ENCODE results near the gene NEK2. TPM values are rescaled to one million over a fixed set of nuclear protein-coding genes. Genes with fewer than 3 reads are reported as not detected.
"Not testable (repeated sequence)": the region's sequence is repeated elsewhere in the genome, so short reads cannot be mapped to it uniquely, and the experiment has no call there.

NEK2 gene
- polyA plus RNA-seq, 4 donors, result 17.8 to 21.1 (median 19.1) TPM

DNA sequence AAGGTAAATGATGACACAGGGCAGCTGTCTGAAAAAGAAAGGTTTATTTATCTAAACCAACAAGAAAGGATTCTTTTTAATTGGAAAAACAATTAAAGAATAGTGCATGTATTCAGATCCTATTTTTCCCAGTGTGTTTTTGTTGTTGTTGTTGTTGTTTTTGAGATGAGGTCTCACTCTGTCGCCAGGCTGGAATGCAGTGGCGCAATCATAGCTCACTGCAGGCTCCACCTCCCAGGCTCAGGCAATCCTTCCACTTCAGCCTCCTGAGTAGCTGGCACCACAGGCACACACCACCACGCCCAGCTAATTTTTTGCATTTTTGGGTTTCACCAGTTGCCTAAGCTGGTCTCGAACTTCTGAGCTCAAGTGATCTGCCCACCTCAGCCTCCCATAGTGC is 22.1 kb downstream of the NEK2 start:
- no peak for DNase-seq (ENCODE audit: low read depth in 4 of 4, low spot score in 3 of 4)

DNA sequence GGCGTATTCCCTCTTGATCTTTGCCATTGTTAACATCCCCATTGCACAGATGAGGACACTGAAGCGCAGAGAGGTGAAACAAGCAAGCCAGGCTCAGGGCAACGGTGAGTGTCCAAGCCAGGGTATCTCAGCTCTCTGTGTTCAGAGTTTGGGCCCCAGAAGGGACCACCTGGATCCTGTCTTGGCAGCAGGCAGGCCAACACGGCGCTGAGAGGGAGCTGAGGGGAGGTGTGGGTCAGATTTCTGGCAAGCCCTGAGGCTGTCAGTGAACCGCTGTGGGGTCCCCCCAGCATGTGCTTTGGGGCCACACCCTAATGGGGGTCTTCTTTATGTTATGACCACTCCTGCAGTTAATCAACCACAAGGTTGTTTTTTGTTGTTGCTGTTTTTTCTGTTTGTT is 23.1 kb downstream of the NEK2 start:
- no peak for DNase-seq (ENCODE audit: low read depth in 4 of 4, low spot score in 3 of 4)

DNA sequence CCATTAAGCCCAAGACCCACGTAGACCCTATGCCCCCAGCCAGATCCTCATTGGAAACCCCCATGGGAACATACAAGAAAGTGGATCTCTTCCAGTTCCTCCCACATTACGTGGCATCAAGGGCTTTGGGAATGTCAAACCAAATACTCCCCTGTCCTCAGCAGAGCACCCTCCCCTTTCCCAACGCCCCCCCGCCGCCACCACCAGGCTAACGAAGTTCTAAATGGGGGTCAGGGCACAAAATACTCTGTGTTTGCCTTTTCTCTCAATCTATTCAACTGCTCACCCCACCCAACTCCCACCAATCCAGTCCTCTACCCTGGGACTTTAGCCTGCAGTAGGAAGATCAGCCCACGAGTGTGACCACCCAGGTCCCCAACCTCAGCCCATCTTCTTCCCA is 24.5 kb downstream of the NEK2 start:
- no peak for DNase-seq (ENCODE audit: low read depth in 4 of 4, low spot score in 3 of 4)

DNA sequence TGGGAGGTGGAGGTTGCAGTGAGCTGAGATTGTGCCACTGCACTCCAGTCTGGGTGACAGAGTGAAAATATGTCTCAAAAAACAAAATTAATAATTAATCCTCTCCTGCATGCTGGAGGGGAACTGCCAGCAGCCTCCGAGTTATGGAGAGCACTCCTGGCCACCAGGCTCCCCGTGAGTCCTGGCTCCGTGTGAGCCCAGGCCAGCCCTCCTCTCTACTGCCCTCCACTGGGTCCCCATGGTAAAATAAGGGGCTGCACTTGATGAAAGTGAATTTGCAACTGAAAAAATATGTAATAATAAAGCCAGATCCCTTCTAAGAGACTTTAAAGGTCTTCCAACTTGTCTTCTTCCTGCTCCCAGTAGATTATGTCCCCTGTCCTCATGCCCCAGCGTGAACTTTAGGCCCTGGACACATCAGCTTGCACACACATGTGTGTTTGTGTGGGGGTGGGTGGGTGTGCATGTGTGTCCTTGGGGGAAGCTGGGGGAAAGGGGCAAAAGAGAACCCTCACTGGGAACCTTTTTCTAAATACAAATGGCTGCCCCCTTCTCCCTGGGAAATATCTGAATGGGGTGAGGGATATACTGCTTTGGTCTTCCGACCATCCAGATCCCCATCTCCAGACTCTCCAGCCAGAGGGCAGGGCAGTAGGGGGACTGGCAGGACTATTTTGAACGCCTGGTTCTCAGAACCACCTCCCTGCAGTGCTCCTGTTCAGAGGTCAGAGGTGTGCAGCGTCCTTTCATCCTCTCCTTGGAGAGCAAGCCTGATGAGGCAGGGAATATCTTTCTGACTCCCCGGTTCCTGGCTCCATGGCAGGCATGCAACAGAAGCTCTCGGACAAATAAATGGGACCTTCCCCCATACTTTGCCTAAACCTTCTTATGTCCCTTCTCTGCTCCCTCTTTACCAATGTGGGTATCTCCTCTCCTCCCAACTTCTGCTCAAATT is 26.2 kb downstream of the NEK2 start:
- DNase-seq (ENCODE audit: low read depth in 4 of 4, low spot score in 3 of 4), result no peak

DNA sequence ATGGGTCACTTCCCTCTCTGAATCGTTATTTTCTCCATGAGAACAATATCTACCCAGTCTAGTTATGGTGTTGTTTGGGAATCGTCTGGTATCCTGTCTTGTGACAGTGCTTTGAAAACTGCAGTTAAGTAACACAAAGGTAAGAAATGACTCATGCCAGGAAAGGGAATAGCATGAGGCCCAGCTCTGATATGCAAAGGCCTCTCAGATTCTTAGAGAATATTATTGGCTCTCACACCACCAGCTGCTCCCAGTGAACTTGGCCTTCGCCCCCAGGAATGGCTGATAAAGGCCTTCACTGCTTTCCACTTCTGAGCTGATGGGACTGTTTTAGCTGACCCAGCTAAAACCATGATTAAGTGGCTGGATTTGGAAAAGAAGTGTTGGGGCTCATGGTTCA is 27.1 kb downstream of the NEK2 start:
- no peak for DNase-seq (ENCODE audit: low read depth in 4 of 4, low spot score in 3 of 4)

DNA sequence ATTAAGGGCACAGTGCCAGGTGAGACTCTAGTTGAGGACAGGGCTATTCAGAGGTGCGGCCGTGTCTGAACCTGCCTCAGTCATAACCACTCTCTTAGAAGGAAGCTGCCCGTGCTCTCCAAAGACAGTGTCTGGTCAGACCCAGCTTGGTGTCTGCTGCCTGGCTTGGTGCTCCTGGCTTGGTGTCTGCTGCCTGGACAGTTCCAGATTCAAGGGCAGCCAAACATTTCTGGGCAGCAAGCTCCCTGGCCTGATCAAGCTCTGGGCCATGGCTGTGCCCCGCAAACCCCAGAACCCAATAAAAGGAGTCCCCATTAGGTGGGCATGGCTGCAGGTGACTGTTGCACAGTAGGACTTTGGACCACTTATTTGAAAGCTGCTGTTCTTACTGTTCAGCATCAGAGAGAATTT is 27.7 kb downstream of the NEK2 start:
- no peak for DNase-seq (ENCODE audit: low read depth in 4 of 4, low spot score in 3 of 4)

DNA sequence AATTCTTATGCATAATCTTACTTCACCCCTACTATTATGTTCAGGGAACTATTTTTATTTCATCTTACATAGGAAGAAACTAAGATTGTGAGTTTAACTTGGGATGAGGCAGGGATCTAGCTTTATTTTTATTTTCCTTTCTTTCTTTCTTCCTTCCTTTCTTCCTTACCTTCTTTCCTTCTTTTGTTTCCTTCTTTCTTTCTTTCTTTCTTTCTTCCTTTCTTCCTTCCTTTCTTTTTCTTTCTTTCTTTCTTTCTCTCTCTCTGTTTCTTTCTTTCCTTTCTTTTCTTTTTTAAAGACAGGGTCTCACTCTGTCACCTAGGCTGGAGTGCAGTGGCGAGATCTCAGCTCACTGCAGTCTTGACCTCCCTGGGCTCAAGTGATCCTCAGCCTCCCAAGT is 28.9 kb downstream of the NEK2 start:
- no peak for DNase-seq (ENCODE audit: low read depth in 4 of 4, low spot score in 3 of 4)

DNA sequence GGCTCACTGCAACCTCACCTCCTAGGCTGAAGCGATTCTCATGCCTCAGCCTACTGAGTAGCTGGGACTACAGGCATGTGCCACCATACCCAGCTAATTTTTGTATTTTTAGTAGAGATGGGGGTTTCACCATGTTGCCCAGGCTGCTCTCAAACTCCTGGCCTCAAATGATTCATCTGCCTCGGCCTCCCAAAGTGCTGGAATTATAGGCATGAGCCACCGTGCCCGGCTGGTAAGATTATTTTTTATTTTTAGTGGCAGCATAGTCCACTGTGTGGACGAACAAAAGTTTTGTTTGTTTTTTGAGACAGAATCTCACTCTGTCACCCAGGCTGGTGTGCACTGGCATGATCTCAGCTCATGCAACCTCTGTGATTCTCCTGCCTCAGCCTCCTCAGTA is 29.8 kb downstream of the NEK2 start:
- not testable (repeated sequence) for DNase-seq (ENCODE audit: low read depth in 4 of 4, low spot score in 3 of 4)

DNA sequence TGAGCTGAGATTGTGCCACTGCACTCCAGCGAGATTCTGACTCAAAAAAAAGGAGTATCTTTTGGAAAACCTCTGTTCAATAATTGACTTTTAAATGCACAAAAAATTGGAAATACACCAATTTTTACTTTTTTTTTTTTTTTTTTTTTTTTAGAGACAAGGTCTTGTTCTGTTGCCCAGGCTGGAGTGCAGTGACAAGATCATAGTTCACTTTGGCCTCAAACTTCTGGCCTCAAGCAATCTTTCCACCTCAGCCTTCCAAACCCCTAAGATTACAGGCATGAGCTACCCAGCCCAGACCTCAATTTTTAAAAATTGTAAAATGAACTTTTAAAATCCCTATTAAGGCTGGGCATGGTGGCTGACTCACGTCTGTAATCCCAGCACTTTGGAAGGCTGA is 30.8 kb downstream of the NEK2 start:
- DNase-seq (ENCODE audit: low read depth in 4 of 4, low spot score in 3 of 4), result no peak

DNA sequence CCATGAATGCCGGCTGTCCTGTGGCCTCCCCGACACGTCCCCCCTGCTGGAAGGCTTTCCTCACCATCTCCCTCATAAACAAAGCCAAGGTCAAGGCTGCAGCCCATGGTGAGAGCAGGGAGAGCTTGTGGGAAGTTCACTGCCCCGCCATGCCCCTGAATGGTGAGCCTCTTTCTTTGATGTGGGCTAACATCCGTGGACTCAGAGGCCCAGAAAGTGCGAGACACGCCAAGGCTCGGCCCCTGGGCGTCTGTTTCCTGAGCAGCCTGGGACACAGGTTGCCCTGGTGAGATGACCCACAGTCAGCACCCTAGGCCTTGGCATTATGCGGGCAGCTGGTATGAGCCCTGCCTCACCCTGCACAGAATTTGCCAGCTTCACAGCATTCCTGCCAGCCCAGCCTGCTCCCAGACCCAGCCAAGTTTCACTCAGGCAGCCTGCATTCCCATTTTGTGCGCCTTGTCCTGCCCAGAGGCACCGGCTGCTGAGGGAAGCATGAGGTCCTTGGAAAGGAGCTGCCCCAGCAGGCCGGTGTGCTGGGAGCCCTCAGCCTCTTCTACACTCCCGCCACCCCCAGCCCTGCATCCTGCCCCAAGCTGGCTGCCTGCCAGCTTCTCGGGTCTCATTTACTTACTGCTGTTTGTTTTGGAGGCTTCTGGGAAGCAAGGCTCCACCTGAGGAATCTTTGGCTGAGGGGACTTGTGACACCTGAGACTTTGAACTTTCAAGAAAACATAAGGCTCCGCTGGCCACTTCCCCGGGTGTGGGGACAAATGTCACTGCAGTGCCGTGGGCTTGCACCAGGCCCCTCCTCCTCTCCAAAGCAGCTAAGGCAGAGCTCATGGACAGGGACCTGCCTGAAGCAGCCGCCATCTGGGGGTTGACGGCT is 31.9 kb downstream of the NEK2 start:
- peak; percentile 48 to 75 (median 60) for DNase-seq (ENCODE audit: low read depth in 4 of 4, low spot score in 3 of 4)

DNA sequence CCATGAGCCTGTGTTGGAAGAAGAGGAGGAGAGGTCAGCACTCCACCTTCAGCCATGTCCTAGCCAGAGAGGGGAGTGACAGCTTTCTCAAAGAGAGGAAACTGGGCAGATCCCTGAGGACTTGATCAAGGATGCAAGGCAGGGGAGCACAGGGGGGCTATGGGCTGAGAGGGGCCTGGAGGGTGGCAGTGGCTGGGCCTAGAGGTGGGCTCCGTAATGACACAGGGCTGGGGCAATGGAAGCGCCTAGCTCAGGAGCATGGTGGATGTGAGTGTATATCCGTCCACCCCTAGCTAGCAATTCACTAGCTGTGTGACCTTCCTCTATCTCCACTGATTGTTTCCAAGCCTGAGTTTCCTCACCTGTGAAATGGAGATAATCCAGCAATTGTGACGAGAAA is 32.6 kb downstream of the NEK2 start:
- no peak for DNase-seq (ENCODE audit: low read depth in 4 of 4, low spot score in 3 of 4)

DNA sequence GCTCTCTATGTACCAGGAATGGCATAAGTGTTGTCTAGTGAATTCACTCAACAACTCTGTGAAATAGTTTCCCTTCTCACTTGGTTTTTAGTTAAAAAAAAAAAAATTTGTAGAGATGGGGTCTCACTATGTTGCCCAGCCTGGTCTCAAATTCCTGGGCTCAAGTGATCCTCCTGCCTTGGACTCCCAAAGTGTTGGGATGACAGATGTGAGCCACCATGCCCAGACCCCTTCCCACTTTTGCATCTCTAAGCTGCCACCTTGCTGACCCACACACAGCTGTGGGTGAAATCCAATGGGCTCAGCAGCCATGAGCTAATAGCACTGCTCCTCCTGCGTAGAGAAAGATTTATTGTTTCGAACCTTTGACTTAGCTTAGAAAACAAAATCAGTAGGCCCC is 33.5 kb downstream of the NEK2 start:
- no peak for DNase-seq (ENCODE audit: low read depth in 4 of 4, low spot score in 3 of 4)

DNA sequence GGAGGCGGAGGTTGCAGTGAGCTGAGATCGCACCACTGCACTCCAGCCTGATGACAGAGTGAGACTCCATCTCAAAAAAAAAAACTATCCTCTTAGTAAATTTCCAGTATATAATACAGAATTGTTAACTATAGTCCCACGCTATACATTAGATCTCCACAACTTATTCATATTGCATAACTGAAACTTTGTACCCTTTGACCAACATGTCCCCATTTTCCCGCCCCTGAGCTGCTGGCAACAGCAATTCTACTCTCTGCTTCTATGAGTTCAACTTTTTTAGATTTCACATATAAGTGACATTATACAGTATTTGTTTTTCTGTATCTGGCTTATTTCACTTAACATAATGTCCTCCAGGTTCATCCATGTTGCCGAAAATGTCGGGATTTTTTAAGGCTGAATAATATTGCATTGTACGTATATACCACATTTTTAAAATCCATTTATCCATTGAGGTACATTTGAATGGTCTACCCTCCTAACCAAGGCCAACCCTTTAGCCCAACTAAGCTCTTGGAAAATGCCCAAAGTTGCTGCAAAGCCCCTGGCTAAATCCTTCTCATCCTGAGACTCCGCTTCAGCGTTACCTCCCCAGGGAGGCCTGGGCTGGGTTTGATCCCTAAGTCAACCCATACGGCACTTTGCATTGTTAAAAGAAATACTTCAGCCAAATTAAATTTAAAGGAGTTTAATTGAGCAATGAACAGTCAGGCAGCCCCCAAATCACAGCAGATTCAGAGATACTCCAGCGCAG is 34.2 kb downstream of the NEK2 start:
- DNase-seq (ENCODE audit: low read depth in 4 of 4, low spot score in 3 of 4), result no peak

DNA sequence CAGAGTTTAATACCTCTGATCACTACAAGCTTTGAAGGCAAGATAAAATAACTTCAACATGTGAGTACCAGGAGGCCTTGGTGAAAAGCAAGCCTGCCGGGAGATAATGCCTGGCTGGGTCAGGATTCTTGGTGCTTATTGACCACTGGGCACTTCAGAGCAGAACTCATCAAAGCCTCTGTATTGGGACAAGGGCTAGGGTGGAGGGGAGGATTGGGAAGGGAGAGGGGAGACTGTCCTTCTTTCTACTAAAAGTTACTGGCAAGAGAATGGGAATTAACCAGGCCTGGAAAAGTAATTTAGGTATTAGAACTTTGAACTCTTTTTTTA is 35.2 kb downstream of the NEK2 start:
- DNase-seq (ENCODE audit: low read depth in 4 of 4, low spot score in 3 of 4), result no peak

DNA sequence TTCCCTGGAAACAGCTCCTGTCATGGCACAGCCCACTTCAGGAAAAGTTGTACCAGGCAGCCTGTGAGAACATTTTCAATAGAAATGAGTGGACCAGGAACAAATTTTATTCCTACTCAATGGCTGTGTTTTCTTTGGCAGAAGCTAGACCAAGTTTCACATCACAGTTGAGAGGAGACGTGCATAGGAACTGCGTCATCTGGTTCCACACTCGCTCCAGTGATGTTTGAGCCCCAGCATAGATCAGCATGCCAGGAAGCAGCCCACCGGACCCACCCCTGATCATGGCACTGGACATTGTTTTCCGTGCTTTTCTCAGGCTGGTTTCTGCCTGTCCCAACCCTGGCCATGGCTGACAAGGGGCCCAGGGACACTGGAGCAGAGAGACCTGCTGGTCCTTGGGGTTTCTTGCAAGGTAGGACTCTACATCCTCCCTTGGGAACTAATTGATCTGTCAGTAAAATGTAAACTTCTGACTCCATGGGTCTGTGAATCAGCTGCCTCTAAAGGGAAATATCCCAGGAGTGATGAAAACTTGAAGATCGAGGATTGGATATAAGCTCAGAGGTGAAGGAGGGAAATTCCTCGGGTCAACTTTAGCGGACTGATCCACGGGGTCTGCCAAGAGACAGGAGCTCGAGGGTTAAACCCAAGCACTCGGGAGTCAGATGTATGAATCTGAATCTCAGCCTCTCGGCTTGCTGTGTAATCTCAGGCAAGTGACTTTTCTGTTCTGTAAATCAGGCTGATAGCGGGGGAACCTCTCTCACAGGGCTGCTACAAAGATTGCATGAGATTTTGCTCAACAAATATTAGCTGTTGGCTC is 35.7 kb downstream of the NEK2 start:
- no peak for DNase-seq (ENCODE audit: low read depth in 4 of 4, low spot score in 3 of 4)

DNA sequence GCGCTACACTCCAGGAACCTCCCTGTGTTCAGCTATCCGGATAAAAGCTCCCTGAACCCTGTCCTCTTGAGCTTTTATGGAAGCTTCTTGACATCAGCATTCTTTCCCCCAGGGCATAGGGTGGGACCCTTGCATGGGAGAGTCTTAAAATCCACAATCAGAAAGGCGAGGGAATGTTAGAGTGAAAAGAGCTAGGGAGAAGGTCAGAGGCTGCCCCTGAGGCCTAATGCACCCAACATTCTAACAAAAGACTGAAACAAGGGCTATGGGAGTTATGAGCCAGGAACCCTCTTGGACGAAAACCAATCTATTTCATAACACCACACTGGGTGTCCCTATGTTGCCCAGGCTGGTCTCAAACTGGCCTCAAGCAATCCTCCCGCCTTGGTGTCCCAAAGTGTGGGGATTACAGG is 36.7 kb downstream of the NEK2 start:
- DNase-seq (ENCODE audit: low read depth in 4 of 4, low spot score in 3 of 4), result no peak

DNA sequence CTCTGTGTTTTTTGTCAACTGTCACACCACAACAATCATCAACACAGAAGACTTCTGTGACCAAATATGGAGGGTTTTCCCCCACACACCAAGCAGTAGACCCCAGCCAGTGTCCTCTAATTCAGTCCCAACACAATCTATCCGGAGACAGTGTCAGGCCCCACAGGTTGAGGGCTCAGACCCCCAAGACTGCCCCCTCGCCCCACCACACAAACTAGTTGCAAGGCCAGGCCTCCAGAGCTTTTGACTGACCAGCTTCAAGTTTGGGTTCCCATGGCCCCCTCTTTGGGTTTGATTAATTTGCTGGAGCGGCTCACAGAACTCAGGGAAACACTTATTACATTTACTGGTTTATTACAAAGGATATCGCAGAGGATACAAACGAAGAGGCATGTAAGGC is 37.2 kb downstream of the NEK2 start:
- no peak for DNase-seq (ENCODE audit: low read depth in 4 of 4, low spot score in 3 of 4)

DNA sequence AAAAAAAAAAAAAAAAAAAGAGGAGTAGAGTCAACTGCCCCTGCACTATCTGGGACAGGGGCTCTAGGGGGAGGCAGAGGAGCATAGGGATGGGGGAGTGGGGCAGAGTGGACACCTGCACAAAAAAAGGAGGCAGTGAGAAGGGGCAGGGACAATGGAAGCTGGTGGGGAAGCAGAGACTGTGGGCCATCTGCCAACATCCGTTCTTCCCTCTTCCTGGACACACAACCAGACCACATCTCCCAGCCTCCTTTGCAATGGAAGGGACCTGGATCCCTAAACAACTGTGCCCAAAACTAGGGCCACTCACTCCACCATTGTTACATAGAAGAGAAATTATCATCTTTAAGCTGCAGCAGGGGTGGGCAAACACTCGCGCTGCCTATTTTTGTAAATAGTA is 38.4 kb downstream of the NEK2 start:
- DNase-seq (ENCODE audit: low read depth in 4 of 4, low spot score in 3 of 4), result no peak

DNA sequence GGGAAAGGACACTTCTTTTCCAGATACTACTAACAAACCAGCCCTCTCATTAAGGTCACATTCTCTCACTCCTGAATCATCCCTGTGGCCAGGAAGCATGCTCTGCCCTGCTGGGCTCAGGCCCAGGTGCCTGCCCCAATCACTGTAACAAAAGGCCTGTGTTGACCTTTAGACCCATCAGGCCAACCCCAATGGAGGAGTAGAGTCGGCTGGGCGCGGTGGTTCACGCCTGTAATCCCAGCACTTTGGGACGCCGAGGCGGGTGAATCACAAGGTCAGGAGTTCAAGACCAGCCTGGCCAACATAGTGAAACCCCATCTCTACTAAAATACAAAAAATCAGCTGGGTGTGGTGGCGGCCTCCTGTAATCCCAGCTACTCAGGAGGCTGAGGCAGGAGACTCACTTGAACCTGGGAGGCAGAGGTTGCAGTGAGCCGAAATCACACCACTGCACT is 38.8 kb downstream of the NEK2 start:
- not testable (repeated sequence) for DNase-seq (ENCODE audit: low read depth in 4 of 4, low spot score in 3 of 4)

DNA sequence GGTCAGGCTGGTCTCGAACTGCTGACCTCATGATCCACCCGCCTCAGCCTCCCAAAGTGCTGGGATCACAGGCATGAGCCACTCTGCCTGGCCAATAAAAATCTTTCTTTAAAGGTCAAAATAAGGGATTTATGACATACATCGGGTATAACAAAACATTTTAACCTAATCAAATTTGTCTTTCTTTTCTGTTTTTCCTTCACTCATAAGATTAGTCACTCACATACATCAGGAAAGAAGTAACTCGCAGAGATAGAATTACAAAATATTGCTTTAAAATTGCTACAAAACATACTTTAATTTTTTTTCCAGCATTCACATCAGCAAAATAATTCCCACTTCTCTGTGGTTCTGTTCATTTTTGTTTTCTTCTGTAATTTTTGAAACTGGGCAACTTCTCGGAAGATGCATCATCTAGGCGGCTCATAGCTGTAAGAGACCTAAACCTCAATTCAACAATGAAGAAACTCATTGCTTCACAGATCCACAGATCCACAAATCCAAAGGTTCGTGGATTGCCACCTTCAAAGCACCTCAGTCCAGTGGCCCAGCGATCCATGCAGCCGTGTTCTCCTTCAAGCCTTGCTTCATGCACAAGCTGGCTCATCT is 39.7 kb downstream of the NEK2 start:
- no peak for DNase-seq (ENCODE audit: low read depth in 4 of 4, low spot score in 3 of 4)

Measured in right renal pelvis (tissue), 4 donors.